Effector memory CD8-positive, alpha-beta T cell (primary cell): Measurements from ENCODE around the gene ACER2.
A peak's percentile ranks its signal among the peaks of the same experiment; 100 is the strongest.
"Not testable (repeated sequence)": the region's sequence is repeated elsewhere in the genome, so short reads cannot be mapped to it uniquely, and the experiment has no call there.

Source experiments
- ATAC-seq: fragments of 150-1000 bp; cut with Tn5 transposase; replicated peaks from 2 replicates; pipeline ENCODE4 v1.10.0; 2021; ENCODE audit warnings: mild to moderate bottlenecking, moderate library complexity
- DNase-seq, 3 experiments: peaks; one replicate each; pipeline ENCODE4 v3.0.0; 2021
- H3K27ac Mint-ChIP-seq, 2 donors: one replicate each; pipeline ENCODE4 v1.8.0; 2022; ENCODE audit warnings: mild to moderate bottlenecking in 2 of 2, mixed read lengths in 2 of 2, moderate library complexity in 2 of 2
- H3K27me3 Mint-ChIP-seq, 2 donors: one replicate each; pipeline ENCODE4 v1.8.0; 2022; ENCODE audit warnings: mixed read lengths in 2 of 2
- H3K36me3 Mint-ChIP-seq: one replicate; pipeline ENCODE4 v1.8.0; 2022; ENCODE audit warnings: mild to moderate bottlenecking, moderate library complexity, mixed read lengths; ENCODE audit not compliant: insufficient read depth
- H3K4me1 Mint-ChIP-seq, 2 donors: one replicate each; pipeline ENCODE4 v1.8.0; 2022; ENCODE audit warnings: low read depth in 2 of 2, mixed read lengths in 2 of 2
- H3K4me3 Mint-ChIP-seq, 2 donors: one replicate each; pipeline ENCODE4 v1.8.0; 2022; ENCODE audit warnings: mild to moderate bottlenecking in 2 of 2, mixed read lengths in 2 of 2, moderate library complexity in 2 of 2
- H3K9me3 Mint-ChIP-seq, 2 donors: one replicate each; pipeline ENCODE4 v1.8.0; 2022; ENCODE audit warnings: mixed read lengths in 2 of 2
- total RNA-seq, 9 experiments: gene quantifications; one replicate each; lab custom pipeline; 2026; lab: John Stamatoyannopoulos, UW

ACER2 gene
- total RNA-seq, result 0.79 to 4.9 (median 2.0) reads per million in 9 experiments

GRCh38 chr9:19408693-19409400, at the start of gene ACER2:
TSS of gene ACER2 (plus strand) at chr9:19409009. CDS start at chr9:19409085, 76 bp downstream.
- DNase-seq (peak; percentile 94 to 96 (median 95)), ATAC-seq (peak; percentile 90)
- H3K27ac Mint-ChIP-seq, result peak within 1 kb of the TSS; percentile 86 to 88
- peaks cover 10% of the 10 kb centered on the region for H3K36me3 Mint-ChIP-seq
- peaks cover 13 to 15% of the 10 kb centered on the region in 2 donors for H3K4me1 Mint-ChIP-seq
- no peaks in the 10 kb centered on the region for H3K9me3 Mint-ChIP-seq
- no peaks in the 10 kb centered on the region for H3K27me3 Mint-ChIP-seq
- peak within 1 kb of the TSS; percentile 95 to 97 for H3K4me3 Mint-ChIP-seq

GRCh38 chr9:19369107-19369506, 39.7 kb upstream of the ACER2 start:
- Mint-ChIP-seq H3K9me3 (no peaks in the 10 kb centered on the region), H3K4me3 (no peak overlapping the region), H3K27ac (peak overlapping the region in 1 of 2 donors; percentile 57), H3K36me3 (peaks cover 73% of the 10 kb centered on the region), H3K4me1 (peaks cover 3 to 15% of the 10 kb centered on the region in 2 donors), H3K27me3 (no peaks in the 10 kb centered on the region)
- DNase-seq, result no peak
- no peak for ATAC-seq

- Mint-ChIP-seq H3K4me3 (no peak overlapping the region), H3K9me3 (no peaks in the 10 kb centered on the region), H3K27ac (peak overlapping the region in 1 of 2 donors; percentile 46), H3K27me3 (no peaks in the 10 kb centered on the region), H3K36me3 (peaks cover 80% of the 10 kb centered on the region), H3K4me1 (peaks cover 3 to 11% of the 10 kb centered on the region in 2 donors)
- no peak for DNase-seq
- ATAC-seq, result no peak
Measured at GRCh38 chr9:19371942-19372341, 36.9 kb upstream of the ACER2 start.

- Mint-ChIP-seq H3K27me3 (no peaks in the 10 kb centered on the region), H3K36me3 (peaks cover 82% of the 10 kb centered on the region), H3K4me3 (no peak overlapping the region), H3K27ac (peak overlapping the region in 1 of 2 donors; percentile 46), H3K9me3 (no peaks in the 10 kb centered on the region), H3K4me1 (peaks cover 7 to 13% of the 10 kb centered on the region in 2 donors)
- ATAC-seq (no peak), DNase-seq (no peak)
Measured at GRCh38 chr9:19372567-19372966, 36.2 kb upstream of the ACER2 start.

GRCh38 chr9:19373527-19373926, 35.3 kb upstream of the ACER2 start:
- Mint-ChIP-seq H3K27ac (peak overlapping the region in 1 of 2 donors; percentile 13), H3K27me3 (no peaks in the 10 kb centered on the region), H3K36me3 (peaks cover 83% of the 10 kb centered on the region), H3K4me3 (no peak overlapping the region), H3K4me1 (peaks cover 15 to 16% of the 10 kb centered on the region in 2 donors), H3K9me3 (no peaks in the 10 kb centered on the region)
- no peak for DNase-seq
- no peak for ATAC-seq

- no peak overlapping the region for H3K4me3 Mint-ChIP-seq
- no peaks in the 10 kb centered on the region for H3K27me3 Mint-ChIP-seq
- no peaks in the 10 kb centered on the region for H3K9me3 Mint-ChIP-seq
- DNase-seq, result no peak
- peak overlapping the region; percentile 54 to 70 for H3K27ac Mint-ChIP-seq
- peaks cover 32 to 33% of the 10 kb centered on the region in 2 donors for H3K4me1 Mint-ChIP-seq
- ATAC-seq, result no peak
- H3K36me3 Mint-ChIP-seq, result peaks cover 91% of the 10 kb centered on the region
Measured at GRCh38 chr9:19375538-19375937, 33.3 kb upstream of the ACER2 start.

- Mint-ChIP-seq H3K4me1 (peaks cover 38 to 40% of the 10 kb centered on the region in 2 donors), H3K36me3 (peaks cover 90% of the 10 kb centered on the region), H3K27me3 (no peaks in the 10 kb centered on the region), H3K27ac (peak overlapping the region in 1 of 2 donors; percentile 73), H3K9me3 (peaks cover 0 to 1% of the 10 kb centered on the region in 2 donors), H3K4me3 (peak overlapping the region in 1 of 2 donors; percentile 22)
- no peak for ATAC-seq
- no peak for DNase-seq
Measured at GRCh38 chr9:19376931-19377330, 31.9 kb upstream of the ACER2 start.

- no peaks in the 10 kb centered on the region for H3K27me3 Mint-ChIP-seq
- DNase-seq (no peak), ATAC-seq (no peak)
- peaks cover 0 to 1% of the 10 kb centered on the region in 2 donors for H3K9me3 Mint-ChIP-seq
- H3K27ac Mint-ChIP-seq, result peak overlapping the region; percentile 97 to 99
- peak overlapping the region; percentile 91 for H3K4me3 Mint-ChIP-seq
- peaks cover 78% of the 10 kb centered on the region for H3K36me3 Mint-ChIP-seq
- H3K4me1 Mint-ChIP-seq, result peaks cover 38 to 40% of the 10 kb centered on the region in 2 donors
Measured at GRCh38 chr9:19378164-19378563, 30.6 kb upstream of the ACER2 start.

- peaks cover 0 to 1% of the 10 kb centered on the region in 2 donors for H3K9me3 Mint-ChIP-seq
- ATAC-seq (no peak), DNase-seq (no peak)
- H3K4me3 Mint-ChIP-seq, result peak overlapping the region; percentile 91
- peak overlapping the region; percentile 97 to 99 for H3K27ac Mint-ChIP-seq
- H3K4me1 Mint-ChIP-seq, result peaks cover 38 to 40% of the 10 kb centered on the region in 2 donors
- peaks cover 73% of the 10 kb centered on the region for H3K36me3 Mint-ChIP-seq
- H3K27me3 Mint-ChIP-seq, result no peaks in the 10 kb centered on the region
Measured at GRCh38 chr9:19378647-19379046, 30.2 kb upstream of the ACER2 start.

- peak in 1 of 3 experiments; percentile 4 for DNase-seq
- H3K9me3 Mint-ChIP-seq, result peaks cover 0 to 1% of the 10 kb centered on the region in 2 donors
- peak overlapping the region; percentile 91 for H3K4me3 Mint-ChIP-seq
- peaks cover 67% of the 10 kb centered on the region for H3K36me3 Mint-ChIP-seq
- no peaks in the 10 kb centered on the region for H3K27me3 Mint-ChIP-seq
- peaks cover 38 to 40% of the 10 kb centered on the region in 2 donors for H3K4me1 Mint-ChIP-seq
- peak overlapping the region; percentile 97 to 99 for H3K27ac Mint-ChIP-seq
- no peak for ATAC-seq
Measured at GRCh38 chr9:19379283-19379682, 29.5 kb upstream of the ACER2 start.

- DNase-seq, result no peak
- Mint-ChIP-seq H3K27me3 (no peaks in the 10 kb centered on the region), H3K4me3 (peak overlapping the region; percentile 91), H3K36me3 (peaks cover 63% of the 10 kb centered on the region), H3K4me1 (peaks cover 38 to 40% of the 10 kb centered on the region in 2 donors), H3K27ac (peak overlapping the region; percentile 97 to 99), H3K9me3 (peaks cover 0 to 1% of the 10 kb centered on the region in 2 donors)
- peak; percentile 45 for ATAC-seq
Measured at GRCh38 chr9:19379697-19380046, 29.1 kb upstream of the ACER2 start.

- Mint-ChIP-seq H3K27ac (peak overlapping the region; percentile 97 to 99), H3K9me3 (peaks cover 0 to 1% of the 10 kb centered on the region in 2 donors), H3K4me1 (peaks cover 38 to 40% of the 10 kb centered on the region in 2 donors)
Measured at GRCh38 chr9:19380826-19381075, 28.1 kb upstream of the ACER2 start.

GRCh38 chr9:19381656-19382055, 27.2 kb upstream of the ACER2 start:
- Mint-ChIP-seq H3K4me3 (no peak overlapping the region), H3K27ac (no peak overlapping the region), H3K4me1 (peaks cover 35 to 40% of the 10 kb centered on the region in 2 donors), H3K27me3 (peaks cover 8 to 10% of the 10 kb centered on the region in 2 donors), H3K9me3 (peaks cover 0 to 1% of the 10 kb centered on the region in 2 donors), H3K36me3 (peaks cover 43% of the 10 kb centered on the region)
- no peak for DNase-seq
- no peak for ATAC-seq

More at GRCh38 chr9:19380826-19381075, 28.1 kb upstream of the ACER2 start:
- Mint-ChIP-seq H3K4me3 (peak overlapping the region; percentile 91), H3K27me3 (peaks cover 0 to under 1% of the 10 kb centered on the region in 2 donors), H3K36me3 (peaks cover 52% of the 10 kb centered on the region)
- ATAC-seq (no peak), DNase-seq (no peak)

- H3K27ac Mint-ChIP-seq, DNase-seq, H3K4me3 Mint-ChIP-seq, H3K9me3 Mint-ChIP-seq, ATAC-seq: not testable (repeated sequence)
- peaks cover 28 to 37% of the 10 kb centered on the region in 2 donors for H3K27me3 Mint-ChIP-seq
- H3K4me1 Mint-ChIP-seq, result peaks cover 9 to 11% of the 10 kb centered on the region in 2 donors
- H3K36me3 Mint-ChIP-seq, result peaks cover 11% of the 10 kb centered on the region
Measured at GRCh38 chr9:19385212-19385611, 23.6 kb upstream of the ACER2 start.
